Ishikawa (cell line): ENCODE results near the gene ADAM11.

Source experiments
- CEBPB ChIP-seq: IDR thresholded peaks from 2 replicates; pipeline ENCODE4 v1.6.1; 2012
- CREB1 ChIP-seq: IDR thresholded peaks from 2 replicates; pipeline ENCODE4 v1.6.1; 2012; ENCODE audit warnings: low read depth
- EGR1 ChIP-seq: IDR thresholded peaks from 2 replicates; pipeline ENCODE4 v1.6.1; 2012
- EP300 ChIP-seq: IDR thresholded peaks from 2 replicates; pipeline ENCODE4 v1.6.1; 2012; ENCODE audit warnings: borderline replicate concordance
- FOXM1 ChIP-seq: IDR thresholded peaks from 2 replicates; pipeline ENCODE4 v1.6.1; 2012; ENCODE audit warnings: low read depth, borderline replicate concordance
- NFIC ChIP-seq: IDR thresholded peaks from 2 replicates; pipeline ENCODE4 v1.6.1; 2012
- RAD21 ChIP-seq: IDR thresholded peaks from 2 replicates; pipeline ENCODE4 v1.6.1; 2012; ENCODE audit warnings: low read depth
- TAF1 ChIP-seq: IDR thresholded peaks from 2 replicates; pipeline ENCODE4 v1.6.1; 2012; ENCODE audit warnings: low read depth, mild to moderate bottlenecking
- TCF12 ChIP-seq: IDR thresholded peaks from 2 replicates; pipeline ENCODE4 v1.6.1; 2012; ENCODE audit warnings: low read depth
- TEAD4 ChIP-seq: IDR thresholded peaks from 2 replicates; pipeline ENCODE4 v1.6.1; 2012
- YY1 ChIP-seq: IDR thresholded peaks from 2 replicates; pipeline ENCODE4 v1.6.1; 2012; ENCODE audit warnings: low read depth
- ZBTB7A ChIP-seq: IDR thresholded peaks from 2 replicates; pipeline ENCODE4 v1.6.1; 2012; ENCODE audit warnings: low read depth
- TF ChIP-seq, protein P1 (sequence below): IDR thresholded peaks from 2 replicates; pipeline ENCODE4 v1.6.1; 2012
- TF ChIP-seq, protein P2 (sequence below): IDR thresholded peaks from 2 replicates; pipeline ENCODE4 v1.6.1; 2012; ENCODE audit warnings: low read depth, mild to moderate bottlenecking
- TF ChIP-seq, protein P3 (sequence below): IDR thresholded peaks from 2 replicates; pipeline ENCODE4 v1.6.1; 2012

The ADAM11 gene

GRCh38 chr17:44738214-44738906, 20.4 kb upstream of the ADAM11 start:
- TF ChIP-seq TEAD4 (no peak), RAD21 (no peak), ZBTB7A (no peak), YY1 (no peak), NFIC (no peak), CREB1 (no peak), TAF1 (no peak), FOXM1 (no peak), EP300 (no peak), CEBPB (no peak), EGR1 (no peak), TCF12 (no peak)
- TF ChIP-seq, protein P1, sequence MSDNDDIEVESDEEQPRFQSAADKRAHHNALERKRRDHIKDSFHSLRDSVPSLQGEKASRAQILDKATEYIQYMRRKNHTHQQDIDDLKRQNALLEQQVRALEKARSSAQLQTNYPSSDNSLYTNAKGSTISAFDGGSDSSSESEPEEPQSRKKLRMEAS, result no peak
- TF ChIP-seq, protein P2, sequence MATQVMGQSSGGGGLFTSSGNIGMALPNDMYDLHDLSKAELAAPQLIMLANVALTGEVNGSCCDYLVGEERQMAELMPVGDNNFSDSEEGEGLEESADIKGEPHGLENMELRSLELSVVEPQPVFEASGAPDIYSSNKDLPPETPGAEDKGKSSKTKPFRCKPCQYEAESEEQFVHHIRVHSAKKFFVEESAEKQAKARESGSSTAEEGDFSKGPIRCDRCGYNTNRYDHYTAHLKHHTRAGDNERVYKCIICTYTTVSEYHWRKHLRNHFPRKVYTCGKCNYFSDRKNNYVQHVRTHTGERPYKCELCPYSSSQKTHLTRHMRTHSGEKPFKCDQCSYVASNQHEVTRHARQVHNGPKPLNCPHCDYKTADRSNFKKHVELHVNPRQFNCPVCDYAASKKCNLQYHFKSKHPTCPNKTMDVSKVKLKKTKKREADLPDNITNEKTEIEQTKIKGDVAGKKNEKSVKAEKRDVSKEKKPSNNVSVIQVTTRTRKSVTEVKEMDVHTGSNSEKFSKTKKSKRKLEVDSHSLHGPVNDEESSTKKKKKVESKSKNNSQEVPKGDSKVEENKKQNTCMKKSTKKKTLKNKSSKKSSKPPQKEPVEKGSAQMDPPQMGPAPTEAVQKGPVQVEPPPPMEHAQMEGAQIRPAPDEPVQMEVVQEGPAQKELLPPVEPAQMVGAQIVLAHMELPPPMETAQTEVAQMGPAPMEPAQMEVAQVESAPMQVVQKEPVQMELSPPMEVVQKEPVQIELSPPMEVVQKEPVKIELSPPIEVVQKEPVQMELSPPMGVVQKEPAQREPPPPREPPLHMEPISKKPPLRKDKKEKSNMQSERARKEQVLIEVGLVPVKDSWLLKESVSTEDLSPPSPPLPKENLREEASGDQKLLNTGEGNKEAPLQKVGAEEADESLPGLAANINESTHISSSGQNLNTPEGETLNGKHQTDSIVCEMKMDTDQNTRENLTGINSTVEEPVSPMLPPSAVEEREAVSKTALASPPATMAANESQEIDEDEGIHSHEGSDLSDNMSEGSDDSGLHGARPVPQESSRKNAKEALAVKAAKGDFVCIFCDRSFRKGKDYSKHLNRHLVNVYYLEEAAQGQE, result no peak
- TF ChIP-seq, protein P3, sequence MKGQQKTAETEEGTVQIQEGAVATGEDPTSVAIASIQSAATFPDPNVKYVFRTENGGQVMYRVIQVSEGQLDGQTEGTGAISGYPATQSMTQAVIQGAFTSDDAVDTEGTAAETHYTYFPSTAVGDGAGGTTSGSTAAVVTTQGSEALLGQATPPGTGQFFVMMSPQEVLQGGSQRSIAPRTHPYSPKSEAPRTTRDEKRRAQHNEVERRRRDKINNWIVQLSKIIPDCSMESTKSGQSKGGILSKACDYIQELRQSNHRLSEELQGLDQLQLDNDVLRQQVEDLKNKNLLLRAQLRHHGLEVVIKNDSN, result no peak

GRCh38 chr17:44741316-44741715, 17.5 kb upstream of the ADAM11 start:
- TF ChIP-seq TEAD4 (no peak), ZBTB7A (no peak), CREB1 (no peak), RAD21 (no peak), CEBPB (no peak), EGR1 (no peak), NFIC (no peak), EP300 (no peak), TCF12 (no peak), FOXM1 (no peak), YY1 (no peak), TAF1 (no peak)
- TF ChIP-seq, protein P3, result no peak
- TF ChIP-seq, protein P1, result no peak
- TF ChIP-seq, protein P2, result no peak

DNA sequence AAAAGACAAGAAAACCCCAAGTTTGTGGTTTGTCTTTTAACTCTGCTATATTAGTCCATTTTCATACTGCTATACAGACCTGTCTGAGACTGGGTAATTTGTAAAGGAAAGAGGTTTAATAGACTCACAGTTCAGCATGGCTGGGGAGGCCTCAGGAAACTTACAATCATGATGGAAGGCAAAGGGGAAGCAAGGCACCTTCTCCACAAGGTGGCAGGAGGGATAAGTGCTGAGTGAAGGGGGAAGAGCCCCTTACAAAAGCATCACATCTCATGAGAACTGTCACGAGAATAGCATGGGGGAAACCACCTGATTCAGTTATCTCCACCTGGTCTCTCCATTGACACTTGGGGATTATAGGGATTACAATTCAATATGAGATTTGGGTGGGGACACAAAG, 13.5 kb upstream of the ADAM11 start:
- no peak for TF ChIP-seq CREB1
- no peak for TF ChIP-seq ZBTB7A
- no peak for TF ChIP-seq EP300
- TF ChIP-seq EGR1, result no peak
- no peak for TF ChIP-seq TCF12
- TF ChIP-seq NFIC, result no peak
- no peak for TF ChIP-seq TEAD4
- TF ChIP-seq, protein P2, result no peak
- TF ChIP-seq TAF1, result no peak
- TF ChIP-seq FOXM1, result no peak
- TF ChIP-seq, protein P3, result no peak
- TF ChIP-seq, protein P1, result no peak
- no peak for TF ChIP-seq RAD21
